ENCODE measurements around the gene SLC49A4.

The SLC49A4 gene

DNA sequence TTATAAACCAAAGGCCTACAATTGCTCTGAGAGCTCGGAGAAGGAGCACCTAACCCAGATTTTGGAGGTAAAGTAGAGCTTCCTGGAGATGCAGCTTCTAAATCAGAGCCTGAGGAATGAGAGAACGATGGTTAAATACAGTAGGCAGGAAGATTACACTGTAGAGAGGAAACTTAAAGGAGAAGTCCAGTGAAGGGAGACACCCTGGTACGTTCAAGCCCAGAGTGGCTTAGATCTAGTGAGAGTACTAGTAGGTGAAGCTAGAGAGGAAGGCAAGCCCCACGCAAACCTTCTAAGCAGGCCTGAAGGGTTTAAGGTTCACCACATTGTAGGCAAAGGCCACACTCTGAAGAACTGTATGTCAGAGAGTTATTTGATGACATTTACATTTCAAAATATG is 33.4 kb downstream of the SLC49A4 start:
- Histone ChIP-seq H3K9ac (ENCODE audit: low read depth, low read length, poor library complexity, severe bottlenecking) (no peak overlapping the region), H3K9me2 (replicated peaks; ENCODE audit: low read depth, low read length) (no peaks in the 10 kb centered on the region), H3K4me2 (ENCODE audit: low read depth, low read length, poor library complexity, severe bottlenecking) (no peak overlapping the region), H3K79me2 (ENCODE audit: insufficient read depth, low read length) (no peaks in the 10 kb centered on the region), H4K20me1 (ENCODE audit: insufficient read depth, low read length, poor library complexity, severe bottlenecking) (no peaks in the 10 kb centered on the region), H2AFZ (ENCODE audit: low read length) (no peak overlapping the region), H3K4me3 (ENCODE audit: low read length, poor library complexity, severe bottlenecking) (no peak overlapping the region), H3K9me3 (ENCODE audit: insufficient read depth, low read depth, low read length) (no peaks in the 10 kb centered on the region), H3K36me3 (ENCODE audit: insufficient read depth, low read length) (peaks cover 12% of the 10 kb centered on the region), H3F3A (ENCODE audit: low read depth) (no peaks in the 10 kb centered on the region), H3K27me3 (ENCODE audit: insufficient read depth, low read length, poor library complexity, severe bottlenecking) (no peaks in the 10 kb centered on the region), H3K4me1 (ENCODE audit: insufficient read depth, low read length, poor library complexity, severe bottlenecking) (peaks cover 5% of the 10 kb centered on the region)
- TF ChIP-seq, protein P1, sequence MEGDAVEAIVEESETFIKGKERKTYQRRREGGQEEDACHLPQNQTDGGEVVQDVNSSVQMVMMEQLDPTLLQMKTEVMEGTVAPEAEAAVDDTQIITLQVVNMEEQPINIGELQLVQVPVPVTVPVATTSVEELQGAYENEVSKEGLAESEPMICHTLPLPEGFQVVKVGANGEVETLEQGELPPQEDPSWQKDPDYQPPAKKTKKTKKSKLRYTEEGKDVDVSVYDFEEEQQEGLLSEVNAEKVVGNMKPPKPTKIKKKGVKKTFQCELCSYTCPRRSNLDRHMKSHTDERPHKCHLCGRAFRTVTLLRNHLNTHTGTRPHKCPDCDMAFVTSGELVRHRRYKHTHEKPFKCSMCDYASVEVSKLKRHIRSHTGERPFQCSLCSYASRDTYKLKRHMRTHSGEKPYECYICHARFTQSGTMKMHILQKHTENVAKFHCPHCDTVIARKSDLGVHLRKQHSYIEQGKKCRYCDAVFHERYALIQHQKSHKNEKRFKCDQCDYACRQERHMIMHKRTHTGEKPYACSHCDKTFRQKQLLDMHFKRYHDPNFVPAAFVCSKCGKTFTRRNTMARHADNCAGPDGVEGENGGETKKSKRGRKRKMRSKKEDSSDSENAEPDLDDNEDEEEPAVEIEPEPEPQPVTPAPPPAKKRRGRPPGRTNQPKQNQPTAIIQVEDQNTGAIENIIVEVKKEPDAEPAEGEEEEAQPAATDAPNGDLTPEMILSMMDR (conservative IDR thresholded peaks at IDR 0.05; ENCODE audit: low read length): no peak
- no peak for TF ChIP-seq EZH2phosphoT487 (IDR thresholded peaks at IDR 0.05; ENCODE audit: borderline replicate concordance)

DNA sequence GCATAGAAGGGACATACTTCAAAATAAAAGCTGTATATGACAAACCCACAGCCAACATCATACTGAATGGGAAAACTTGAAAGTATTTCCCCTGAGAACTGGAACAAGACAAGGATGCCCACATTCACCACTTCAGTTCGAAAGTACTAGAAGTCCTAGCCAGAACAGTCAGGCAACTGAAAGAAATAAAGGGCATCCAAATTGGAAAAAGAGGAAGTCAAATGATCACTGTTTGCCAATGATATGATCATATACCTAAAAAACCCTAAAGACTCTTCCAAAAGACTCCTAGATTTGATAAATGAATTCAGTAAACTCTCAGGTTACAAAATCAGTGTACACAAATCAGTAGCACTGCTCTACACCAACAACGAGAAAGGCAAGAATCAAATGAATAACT is 40.7 kb downstream of the SLC49A4 start:
- no peak overlapping the region for H3K4me2 ChIP-seq (ENCODE audit: low read depth, low read length, poor library complexity, severe bottlenecking)
- H4K20me1 ChIP-seq (ENCODE audit: insufficient read depth, low read length, poor library complexity, severe bottlenecking): no peaks in the 10 kb centered on the region
- H2AFZ ChIP-seq (ENCODE audit: low read length): no peak overlapping the region
- no peaks in the 10 kb centered on the region for H3K9me2 ChIP-seq (replicated peaks; ENCODE audit: low read depth, low read length)
- peaks cover 4% of the 10 kb centered on the region; the same call in 1 of the 2 replicates for H3K36me3 ChIP-seq (ENCODE audit: insufficient read depth, low read length)
- H3K79me2 ChIP-seq (ENCODE audit: insufficient read depth, low read length): no peaks in the 10 kb centered on the region
- no peaks in the 10 kb centered on the region for H3K27me3 ChIP-seq (ENCODE audit: insufficient read depth, low read length, poor library complexity, severe bottlenecking)
- no peaks in the 10 kb centered on the region for H3K9me3 ChIP-seq (ENCODE audit: insufficient read depth, low read depth, low read length)
- H3F3A ChIP-seq (ENCODE audit: low read depth): no peaks in the 10 kb centered on the region
- no peak overlapping the region for H3K9ac ChIP-seq (ENCODE audit: low read depth, low read length, poor library complexity, severe bottlenecking)
- H3K4me1 ChIP-seq (ENCODE audit: insufficient read depth, low read length, poor library complexity, severe bottlenecking): no peaks in the 10 kb centered on the region
- TF ChIP-seq EZH2phosphoT487 (IDR thresholded peaks at IDR 0.05; ENCODE audit: borderline replicate concordance): no peak
- TF ChIP-seq, protein P1 (conservative IDR thresholded peaks at IDR 0.05; ENCODE audit: low read length): no peak
- H3K4me3 ChIP-seq (ENCODE audit: low read length, poor library complexity, severe bottlenecking): no peak overlapping the region

DNA sequence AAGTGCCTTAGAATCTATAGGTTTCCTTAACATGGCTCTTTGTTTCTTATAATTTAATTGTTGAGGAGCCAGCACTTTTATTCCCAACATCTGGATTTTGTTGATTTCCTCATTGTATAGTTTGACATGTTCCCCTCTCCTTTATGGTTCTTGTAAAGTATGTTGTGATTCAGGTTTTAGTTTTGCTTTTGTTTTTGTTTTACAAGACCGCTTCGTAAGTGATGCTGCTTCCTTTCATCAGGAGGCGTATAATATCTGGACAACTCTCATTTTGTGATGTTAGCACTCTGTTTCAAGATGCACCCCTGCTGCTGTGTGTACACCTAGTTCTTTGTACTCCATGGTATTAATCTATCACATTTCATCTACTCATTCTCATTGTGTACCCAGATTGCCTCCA is 48.7 kb downstream of the SLC49A4 start:
- TF ChIP-seq, protein P1 (conservative IDR thresholded peaks at IDR 0.05; ENCODE audit: low read length): no peak
- TF ChIP-seq EZH2phosphoT487 (IDR thresholded peaks at IDR 0.05; ENCODE audit: borderline replicate concordance): no peak
- H3K9me2 ChIP-seq (replicated peaks; ENCODE audit: low read depth, low read length): no peaks in the 10 kb centered on the region
- H2AFZ ChIP-seq (ENCODE audit: low read length): no peak overlapping the region
- H3K36me3 ChIP-seq (ENCODE audit: insufficient read depth, low read length): no peaks in the 10 kb centered on the region
- H4K20me1 ChIP-seq (ENCODE audit: insufficient read depth, low read length, poor library complexity, severe bottlenecking): no peaks in the 10 kb centered on the region
- H3K4me1 ChIP-seq (ENCODE audit: insufficient read depth, low read length, poor library complexity, severe bottlenecking): no peaks in the 10 kb centered on the region
- no peaks in the 10 kb centered on the region for H3F3A ChIP-seq (ENCODE audit: low read depth)
- H3K27me3 ChIP-seq (ENCODE audit: insufficient read depth, low read length, poor library complexity, severe bottlenecking): no peaks in the 10 kb centered on the region
- no peak overlapping the region for H3K4me3 ChIP-seq (ENCODE audit: low read length, poor library complexity, severe bottlenecking)
- no peak overlapping the region for H3K9ac ChIP-seq (ENCODE audit: low read depth, low read length, poor library complexity, severe bottlenecking)
- no peaks in the 10 kb centered on the region for H3K79me2 ChIP-seq (ENCODE audit: insufficient read depth, low read length)
- H3K9me3 ChIP-seq (ENCODE audit: insufficient read depth, low read depth, low read length): no peaks in the 10 kb centered on the region
- peak overlapping the region; percentile 7 for H3K4me2 ChIP-seq (ENCODE audit: low read depth, low read length, poor library complexity, severe bottlenecking)
